Measurements from ENCODE around the gene LBX2. TPM values are rescaled to one million over a fixed set of nuclear protein-coding genes. Genes with fewer than 3 reads are reported as not detected.

The LBX2 gene
- total and polyA plus RNA-seq, 2 of the 4 experiments (the other 2 are of a cell fraction), result 0.18 to 0.62 TPM

DNA sequence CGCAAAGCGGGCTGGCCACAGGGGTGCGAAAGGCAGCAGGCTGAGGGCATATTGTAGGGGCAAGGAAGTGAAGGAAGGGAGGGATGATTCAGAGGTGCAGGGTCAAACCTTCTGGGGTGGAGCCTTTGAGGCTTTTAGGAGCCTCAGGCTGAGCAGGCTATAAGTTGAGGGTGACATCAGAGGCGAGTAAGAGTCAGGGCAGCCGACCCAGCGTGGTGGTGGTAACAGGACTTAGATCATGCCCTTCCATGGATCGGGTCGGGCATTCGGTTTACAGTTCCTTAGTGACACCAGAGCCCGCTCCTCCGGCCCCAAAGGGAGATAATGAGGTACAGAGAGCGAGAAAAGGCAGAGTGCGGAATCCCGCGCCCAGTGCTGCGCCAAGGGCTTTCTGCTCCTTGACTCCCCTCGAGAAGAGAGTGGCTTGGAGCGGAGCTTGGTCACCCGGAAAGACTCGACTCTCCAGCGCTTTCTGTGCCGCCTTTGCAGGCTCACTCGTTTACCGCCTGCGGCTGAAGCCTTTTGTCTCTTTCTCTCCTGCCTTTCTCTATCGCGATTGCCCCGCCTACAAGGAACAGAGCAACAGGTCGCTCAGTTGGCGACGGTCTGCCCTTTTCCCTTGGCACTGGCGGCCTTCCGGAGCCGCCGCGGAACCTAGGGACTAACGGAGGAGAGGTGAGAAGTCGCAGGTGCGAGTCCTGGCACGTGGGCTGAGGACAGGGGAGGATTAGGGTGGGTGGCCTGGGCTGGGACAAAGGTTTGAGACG is 720 bp downstream of the LBX2 start:
- H3K56ac ChIP-seq (ENCODE audit: extremely low read depth, insufficient read depth, low read length), result no peak overlapping the region
- intact Hi-C loops (cut with micrococcal nuclease) (no loop called here), in situ Hi-C loops (cut with MboI; ENCODE audit: low sequenced_read_pairs) (loop anchor here (25.0 kb wide), 1 partner anchor 364 kb away; no protein-coding TSS in a partner anchor), dilution Hi-C loops (cut with HindIII; ENCODE audit: low sequenced_read_pairs, unreplicated experiment) (no loop called here)
- peak overlapping the region; percentile 12; the same call in 1 of the 2 replicates for H3K4me3 ChIP-seq (ENCODE audit: insufficient read depth, low read depth, low read length)
- peaks cover 0 to 11% of the 10 kb centered on the region in 2 experiments; a peak in 2 of 4 replicates for H3K79me1 ChIP-seq (ENCODE audit: low read depth in 1 of 2, low read length in 2 of 2)
- TF ChIP-seq NFE2L2 (IDR thresholded peaks at IDR 0.05; ENCODE audit: low read depth, low read length) (no peak), RFX5 (IDR thresholded peaks at IDR 0.05; ENCODE audit: low read depth, low read length) (no peak), CTCF (conservative IDR thresholded peaks at IDR 0.05; ENCODE audit: low read depth, low read length) (no peak), FOS (IDR thresholded peaks at IDR 0.05; ENCODE audit: low read depth, low read length) (no peak), RCOR1 (IDR thresholded peaks at IDR 0.05; ENCODE audit: insufficient replicate concordance, low read length) (no peak)
- peaks cover 13% of the 10 kb centered on the region for H3K4me1 ChIP-seq (ENCODE audit: control insufficient read depth, insufficient read depth, low read length)
- ChIA-PET POLR2A (ENCODE audit: unreplicated experiment) (no interaction called here), CTCF (interaction anchor here (0.6 to 0.7 kb wide), 2 partner anchors 12 to 89 kb away, joined by 3 to 8 read pairs; no protein-coding TSS in a partner anchor)
- BruUV-seq (replicated peaks), result no TSS peak
- H3K9me1 ChIP-seq (ENCODE audit: insufficient read depth, low read length), result no peaks in the 10 kb centered on the region
- no peak overlapping the region for H4K91ac ChIP-seq (ENCODE audit: insufficient read depth, low read depth, low read length)
- H3K14ac ChIP-seq (replicated peaks; ENCODE audit: low read depth, low read length), result no peak overlapping the region
- ATAC-seq (ENCODE audit: low read depth), result peak; percentile 18; the same call in 1 of the 2 replicates
- H3K9ac ChIP-seq (ENCODE audit: low read depth, low read length), result no peak overlapping the region
- no peak overlapping the region for H3K4ac ChIP-seq (ENCODE audit: low read depth, low read length)
- no peak overlapping the region for H2AK9ac ChIP-seq (replicated peaks; ENCODE audit: low read depth, low read length, poor library complexity)
- peaks cover 3% of the 10 kb centered on the region; the same call in 1 of the 2 replicates for H3K36me3 ChIP-seq (ENCODE audit: control insufficient read depth, insufficient read depth, low read length)
- no peak overlapping the region for H2BK15ac ChIP-seq (ENCODE audit: low read depth, low read length)
- no peak for DNase-seq
- H3K23ac ChIP-seq (ENCODE audit: low read depth, low read length), result no peak overlapping the region
- peaks cover 38% of the 10 kb centered on the region for H3K27me3 ChIP-seq (ENCODE audit: control insufficient read depth, insufficient read depth, low read length)
- H2BK5ac ChIP-seq (ENCODE audit: low read depth, low read length, poor library complexity, severe bottlenecking), result no peak overlapping the region
- H2BK120ac ChIP-seq (ENCODE audit: low read depth, low read length), result no peak overlapping the region
- H3K27ac ChIP-seq (ENCODE audit: insufficient read depth, low read length), result no peak overlapping the region
- H2AK5ac ChIP-seq (ENCODE audit: low read depth, low read length), result no peak overlapping the region
- no peak overlapping the region; a peak in 1 of 4 replicates for H4K8ac ChIP-seq (ENCODE audit: low read depth in 2 of 2, low read length in 2 of 2)
- H3K18ac ChIP-seq (ENCODE audit: low read depth, low read length), result no peak overlapping the region
- WGBS, 2 experiments (ENCODE audit: extremely low coverage in 2 of 2, insufficient read length in 1 of 2), result 11% methylated on average over 18 of the region's 41 CpGs; no CpG with 5 or more reads in 1 of the 2 experiments
- no peaks in the 10 kb centered on the region for H3K9me3 ChIP-seq (ENCODE audit: control insufficient read depth, insufficient read depth, low read length)
- no peaks in the 10 kb centered on the region for H4K20me1 ChIP-seq (ENCODE audit: insufficient read depth, low read length)
- no peak overlapping the region for H4K5ac ChIP-seq (ENCODE audit: low read depth, low read length)
- no peak overlapping the region for H2BK20ac ChIP-seq (ENCODE audit: low read depth, low read length)
- H3K4me2 ChIP-seq (ENCODE audit: low read depth, low read length), result peak overlapping the region; percentile 74
- H2AFZ ChIP-seq (replicated peaks; ENCODE audit: low read length, poor library complexity), result peak overlapping the region; percentile 76
